OCI-LY1 (cell line): ENCODE results near the gene TTC27.

ENCODE experiments used
- H2AFZ ChIP-seq: fragments of 200-600 bp; sonication (generic), shearing (Covaris generic); 2 replicates; pipeline ENCODE4 v1.6.0; 2014; ENCODE audit warnings: antibody characterized with exemption, mild to moderate bottlenecking, low read length
- H3F3A ChIP-seq: fragments of 200-600 bp; sonication (generic), shearing (Covaris generic); 2 replicates; pipeline ENCODE4 v1.6.0; 2014; ENCODE audit warnings: mild to moderate bottlenecking, antibody characterized with exemption, low read length, moderate library complexity; ENCODE audit not compliant: insufficient read depth
- H3K27ac ChIP-seq: fragments of 200-600 bp; sonication (generic); 2 replicates; pipeline ENCODE4 v1.5.1; 2014; ENCODE audit warnings: low read length, mixed run types, mild to moderate bottlenecking, low read depth; ENCODE audit not compliant: poor library complexity, severe bottlenecking
- H3K27me3 ChIP-seq: fragments of 200-600 bp; sonication (generic); 2 replicates; pipeline ENCODE4 v1.6.0; 2014; ENCODE audit warnings: antibody characterized with exemption, mild to moderate bottlenecking, low read length, moderate library complexity; ENCODE audit not compliant: insufficient read depth
- H3K36me3 ChIP-seq: fragments of 200-600 bp; sonication (generic); 2 replicates; pipeline ENCODE4 v1.6.1; 2014; ENCODE audit warnings: mild to moderate bottlenecking, antibody characterized with exemption, low read length, moderate library complexity, mixed read lengths; ENCODE audit not compliant: insufficient read depth
- H3K4me1 ChIP-seq: fragments of 200-600 bp; sonication (generic); 2 replicates; pipeline ENCODE4 v1.5.1; 2014; ENCODE audit warnings: mild to moderate bottlenecking, low read length, moderate library complexity; ENCODE audit not compliant: insufficient read depth, severe bottlenecking
- H3K4me2 ChIP-seq: fragments of 200-600 bp; sonication (generic), shearing (Covaris generic); 2 replicates; pipeline ENCODE4 v1.6.1; 2014; ENCODE audit warnings: low read length
- H3K4me3 ChIP-seq: fragments of 200-600 bp; sonication (generic); 2 replicates; pipeline ENCODE4 v1.5.1; 2014; ENCODE audit warnings: low read length, low read depth, mild to moderate bottlenecking, mixed read lengths; ENCODE audit not compliant: poor library complexity, severe bottlenecking
- H3K79me2 ChIP-seq: fragments of 200-600 bp; shearing (Covaris generic); 2 replicates; pipeline ENCODE4 v1.6.1; 2016; ENCODE audit warnings: mixed run types, low read length, mixed read lengths; ENCODE audit not compliant: insufficient read depth
- H3K9ac ChIP-seq: fragments of 200-600 bp; sonication (generic), shearing (Covaris generic); 2 replicates; pipeline ENCODE4 v1.6.1; 2014; ENCODE audit warnings: mild to moderate bottlenecking, low read length, mixed read lengths
- H3K9me2 ChIP-seq: fragments of 200-600 bp; sonication (generic), shearing (Covaris generic); 2 replicates; pipeline ENCODE4 v1.6.1; 2014; ENCODE audit warnings: low read depth, mild to moderate bottlenecking, low read length, mixed read lengths
- H3K9me3 ChIP-seq: fragments of 200-600 bp; shearing (Covaris generic); 2 replicates; pipeline ENCODE4 v1.6.1; 2014; ENCODE audit warnings: low read length, mixed read lengths
- H4K20me1 ChIP-seq: fragments of 200-600 bp; sonication (generic), shearing (Covaris generic); 2 replicates; pipeline ENCODE4 v1.6.0; 2016; ENCODE audit warnings: mild to moderate bottlenecking, low read length; ENCODE audit not compliant: insufficient read depth
- CTCF ChIP-seq: fragments of 200-600 bp; sonication (generic), shearing (Covaris generic); IDR thresholded peaks from 2 replicates; pipeline ENCODE4 v1.5.1; 2017; ENCODE audit warnings: mild to moderate bottlenecking, antibody characterized with exemption, low read length, moderate library complexity, mixed read lengths
- EZH2 ChIP-seq: fragments of 200-600 bp; sonication (generic), shearing (Covaris generic); IDR thresholded peaks from 2 replicates; pipeline ENCODE4 v1.8.0; 2017; ENCODE audit warnings: borderline replicate concordance, mixed run types, mild to moderate bottlenecking, antibody characterized with exemption, low read length, moderate library complexity, mixed read lengths

The TTC27 gene

GRCh38 chr2:32802877-32803276 lies 175.0 kb downstream of the TTC27 start:
- Histone ChIP-seq H3K9ac (no peak overlapping the region), H2AFZ (no peak overlapping the region), H3F3A (no peaks in the 10 kb centered on the region), H3K27me3 (no peaks in the 10 kb centered on the region), H3K4me3 (no peak overlapping the region), H3K79me2 (no peaks in the 10 kb centered on the region), H3K27ac (no peak overlapping the region), H4K20me1 (no peaks in the 10 kb centered on the region), H3K4me1 (no peaks in the 10 kb centered on the region), H3K4me2 (no peak overlapping the region), H3K9me2 (no peaks in the 10 kb centered on the region), H3K36me3 (no peaks in the 10 kb centered on the region), H3K9me3 (no peaks in the 10 kb centered on the region)
- no peak for TF ChIP-seq CTCF
- no peak for TF ChIP-seq EZH2

DNA sequence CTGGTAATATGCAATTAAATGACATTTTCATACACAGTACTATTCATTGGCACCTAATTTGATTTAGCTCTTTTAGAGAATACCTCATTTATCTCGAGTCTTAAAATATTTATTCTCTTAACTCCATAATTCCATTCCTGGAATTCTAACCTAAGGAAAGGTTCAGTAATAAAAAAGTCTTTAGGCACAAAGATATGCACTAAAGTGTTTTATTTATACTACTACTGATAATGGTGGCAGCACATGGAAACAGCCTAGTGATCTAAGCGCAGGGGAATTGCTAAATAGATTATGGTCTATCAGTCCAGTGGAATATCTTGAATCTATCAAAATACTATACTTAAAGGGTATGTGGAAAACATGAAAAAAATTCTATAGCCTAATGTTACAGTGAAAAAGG lies 176.4 kb downstream of the TTC27 start:
- Histone ChIP-seq H3K4me1 (no peaks in the 10 kb centered on the region), H3K4me2 (no peak overlapping the region), H3K79me2 (no peaks in the 10 kb centered on the region), H3K4me3 (no peak overlapping the region), H3K9ac (no peak overlapping the region), H3F3A (no peaks in the 10 kb centered on the region), H2AFZ (no peak overlapping the region), H3K9me3 (no peaks in the 10 kb centered on the region), H3K9me2 (no peaks in the 10 kb centered on the region), H3K27ac (no peak overlapping the region), H3K36me3 (no peaks in the 10 kb centered on the region), H3K27me3 (no peaks in the 10 kb centered on the region), H4K20me1 (no peaks in the 10 kb centered on the region)
- TF ChIP-seq CTCF, result no peak

DNA sequence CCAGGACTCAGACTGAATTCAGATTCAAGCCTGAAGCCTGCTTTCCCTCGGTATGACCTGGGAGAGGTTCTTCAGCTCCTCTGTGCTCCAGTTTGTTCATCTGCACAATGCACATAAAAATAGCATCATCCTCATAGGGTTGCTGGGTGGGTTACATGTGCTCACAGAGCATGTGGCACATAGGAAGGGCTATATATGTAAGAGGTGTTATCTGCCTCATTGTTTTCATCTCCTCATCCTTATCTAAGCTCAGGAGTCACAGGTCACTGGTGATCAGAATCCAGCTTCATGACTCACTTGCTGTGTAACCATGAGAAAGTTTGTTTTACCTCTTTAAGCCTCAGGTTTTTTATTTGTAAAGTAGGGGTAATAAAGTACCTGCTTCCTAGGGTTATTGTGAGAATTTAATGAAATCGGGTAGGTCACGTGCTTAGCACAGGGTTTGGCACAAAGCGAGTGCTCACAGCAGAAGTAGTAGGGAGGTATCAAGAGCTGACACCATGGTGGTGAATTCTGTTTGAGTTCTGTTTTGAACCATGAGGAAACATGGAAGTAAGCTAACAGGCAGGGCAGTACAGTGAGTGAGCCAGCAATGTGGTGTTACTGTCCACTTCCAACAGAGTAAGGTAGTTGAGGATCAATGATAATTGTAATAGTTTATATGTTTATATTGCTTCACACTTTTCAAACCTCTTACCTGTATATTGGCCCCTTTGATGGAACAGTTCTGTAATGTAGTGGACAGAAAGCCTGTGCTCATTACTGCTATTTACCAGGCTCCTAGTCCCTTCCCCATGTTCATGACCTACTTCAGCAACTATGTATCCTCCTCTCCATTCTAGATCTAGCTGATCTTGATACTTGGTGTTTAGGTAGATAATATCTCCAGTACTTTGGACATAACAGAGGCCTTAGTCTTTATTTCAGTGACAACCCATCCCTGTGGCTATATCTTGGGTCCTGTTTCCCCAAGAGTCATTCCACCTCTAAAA lies 177.6 kb downstream of the TTC27 start:
- Histone ChIP-seq H3F3A (no peaks in the 10 kb centered on the region), H3K9me3 (no peaks in the 10 kb centered on the region), H3K79me2 (no peaks in the 10 kb centered on the region), H3K4me1 (no peaks in the 10 kb centered on the region), H3K9ac (no peak overlapping the region), H3K4me3 (no peak overlapping the region), H3K27me3 (no peaks in the 10 kb centered on the region), H3K4me2 (no peak overlapping the region), H3K36me3 (no peaks in the 10 kb centered on the region), H2AFZ (no peak overlapping the region), H3K9me2 (no peaks in the 10 kb centered on the region), H4K20me1 (no peaks in the 10 kb centered on the region), H3K27ac (no peak overlapping the region)
- TF ChIP-seq CTCF, result no peak
- no peak for TF ChIP-seq EZH2
